ENCODE data around the gene SSBP2. TPM values are rescaled to one million over a fixed set of nuclear protein-coding genes. Genes with fewer than 3 reads are reported as not detected.

The SSBP2 gene
- total RNA-seq, 1 donor = 141 TPM

- no peak for DNase-seq (ENCODE audit: low read depth in 2 of 3, low spot score in 2 of 3)
Observed at GRCh38 chr5:81767938-81768337, 17.0 kb upstream of the SSBP2 start.

GRCh38 chr5:81767097-81767496, 16.2 kb upstream of the SSBP2 start:
- DNase-seq (ENCODE audit: low read depth in 2 of 3, low spot score in 2 of 3) = no peak

GRCh38 chr5:81766611-81767010, 15.7 kb upstream of the SSBP2 start:
- DNase-seq (ENCODE audit: low read depth in 2 of 3, low spot score in 2 of 3) = no peak

- DNase-seq (ENCODE audit: low read depth in 2 of 3, low spot score in 2 of 3) = no peak
Observed at GRCh38 chr5:81763294-81763928, 12.5 kb upstream of the SSBP2 start.

- no peak for DNase-seq (ENCODE audit: low read depth in 2 of 3, low spot score in 2 of 3)
Observed at GRCh38 chr5:81762853-81763252, 12.0 kb upstream of the SSBP2 start.

- no peak for DNase-seq (ENCODE audit: low read depth in 2 of 3, low spot score in 2 of 3)
Observed at GRCh38 chr5:81762401-81762800, 11.5 kb upstream of the SSBP2 start.

GRCh38 chr5:81761970-81762369, 11.1 kb upstream of the SSBP2 start:
- no peak for DNase-seq (ENCODE audit: low read depth in 2 of 3, low spot score in 2 of 3)

- DNase-seq (ENCODE audit: low read depth in 2 of 3, low spot score in 2 of 3) = no peak
Observed at GRCh38 chr5:81761270-81761669, 10.4 kb upstream of the SSBP2 start.

GRCh38 chr5:81760521-81760920, 9.6 kb upstream of the SSBP2 start:
- DNase-seq (ENCODE audit: low read depth in 2 of 3, low spot score in 2 of 3) = no peak

- no peak for DNase-seq (ENCODE audit: low read depth in 2 of 3, low spot score in 2 of 3)
Observed at GRCh38 chr5:81759632-81760005, 8.7 kb upstream of the SSBP2 start.

- no peak for DNase-seq (ENCODE audit: low read depth in 2 of 3, low spot score in 2 of 3)
Observed at GRCh38 chr5:81757404-81757803, 6.5 kb upstream of the SSBP2 start.

GRCh38 chr5:81756016-81756415, 5.1 kb upstream of the SSBP2 start:
- DNase-seq (ENCODE audit: low read depth in 2 of 3, low spot score in 2 of 3) = no peak

GRCh38 chr5:81755320-81755719, 4.4 kb upstream of the SSBP2 start:
- DNase-seq (ENCODE audit: low read depth in 2 of 3, low spot score in 2 of 3) = no peak

GRCh38 chr5:81754621-81755020, 3.7 kb upstream of the SSBP2 start:
- DNase-seq (ENCODE audit: low read depth in 2 of 3, low spot score in 2 of 3) = no peak

GRCh38 chr5:81753429-81753828, 2.5 kb upstream of the SSBP2 start:
- DNase-seq (ENCODE audit: low read depth in 2 of 3, low spot score in 2 of 3) = no peak

- DNase-seq (ENCODE audit: low read depth in 2 of 3, low spot score in 2 of 3) = no peak
Observed at GRCh38 chr5:81752644-81752963, 1.7 kb upstream of the SSBP2 start.

- no peak for DNase-seq (ENCODE audit: low read depth in 2 of 3, low spot score in 2 of 3)
Observed at GRCh38 chr5:81751836-81752643, 1.1 kb upstream of the SSBP2 start.

- DNase-seq (ENCODE audit: low read depth in 2 of 3, low spot score in 2 of 3) = peak in 1 of 3 donors; percentile 16
Observed at GRCh38 chr5:81750308-81751008, 439 bp downstream of the SSBP2 start.

GRCh38 chr5:81749561-81750307, 1.2 kb downstream of the SSBP2 start:
- peak in 1 of 3 donors; percentile 59 for DNase-seq (ENCODE audit: low read depth in 2 of 3, low spot score in 2 of 3)

- no peak for DNase-seq (ENCODE audit: low read depth in 2 of 3, low spot score in 2 of 3)
Observed at GRCh38 chr5:81749192-81749560, 1.7 kb downstream of the SSBP2 start.

GRCh38 chr5:81748556-81748955, 2.3 kb downstream of the SSBP2 start:
- DNase-seq (ENCODE audit: low read depth in 2 of 3, low spot score in 2 of 3) = no peak
